Measurements from ENCODE around the gene GRIN3B. TPM values are rescaled to one million over a fixed set of nuclear protein-coding genes. Genes with fewer than 3 reads are reported as not detected.

Gene GRIN3B
- total RNA-seq, 2 donors from 2014 or later: not detected

GRCh38 chr19:1026783-1027649, 26.8 kb downstream of the GRIN3B start:
- ATAC-seq (peak; percentile 9), DNase-seq (peak in 1 of 2 donors; percentile 62)
- intact Hi-C loops (cut with DNase I, micrococcal nuclease): no loop called here

GRCh38 chr19:1027650-1028061, 27.4 kb downstream of the GRIN3B start:
- DNase-seq (peak in 1 of 2 donors; percentile 46), ATAC-seq (peak; percentile 30)
- intact Hi-C loops (cut with DNase I, micrococcal nuclease): no loop called here

GRCh38 chr19:1028062-1028926, 28.1 kb downstream of the GRIN3B start:
- intact Hi-C loops (cut with DNase I, micrococcal nuclease): no loop called here
- DNase-seq: peak; percentile 84 to 86
- ATAC-seq: peak; percentile 76

GRCh38 chr19:1032264-1032867, 32.1 kb downstream of the GRIN3B start:
- intact Hi-C loops (cut with DNase I, micrococcal nuclease): no loop called here
- ATAC-seq (no peak), DNase-seq (no peak)

- intact Hi-C loops (cut with DNase I, micrococcal nuclease): no loop called here
- ATAC-seq (no peak), DNase-seq (no peak)
Observed at GRCh38 chr19:1035998-1036621, 35.9 kb downstream of the GRIN3B start.

- intact Hi-C loops (cut with DNase I, micrococcal nuclease): no loop called here
- ATAC-seq (no peak), DNase-seq (peak in 1 of 2 donors; percentile 23)
Observed at GRCh38 chr19:1037621-1038064, 37.4 kb downstream of the GRIN3B start.

GRCh38 chr19:1038978-1039645, 38.9 kb downstream of the GRIN3B start:
- peak in 1 of 2 donors; percentile 37 for DNase-seq
- ATAC-seq: no peak
- intact Hi-C loops (cut with DNase I, micrococcal nuclease): no loop called here

- intact Hi-C loops (cut with DNase I, micrococcal nuclease): no loop called here
- ATAC-seq: peak; percentile 75
- peak; percentile 99 for DNase-seq
Observed at GRCh38 chr19:1039646-1040475, 39.6 kb downstream of the GRIN3B start, which contains the start of gene ABCA7. Gene ABCA7, plus strand, starts transcription at chr19:1040107. Its CDS starts 1,255 bp downstream, at chr19:1041362.

- intact Hi-C loops (cut with DNase I, micrococcal nuclease): no loop called here
- peak; percentile 63 for ATAC-seq
- peak; percentile 91 to 95 for DNase-seq
Observed at GRCh38 chr19:1040476-1041271, 40.5 kb downstream of the GRIN3B start.

- DNase-seq: no peak
- intact Hi-C loops (cut with DNase I, micrococcal nuclease): no loop called here
- no peak for ATAC-seq
Observed at GRCh38 chr19:1041272-1041834, 41.1 kb downstream of the GRIN3B start.

GRCh38 chr19:1041835-1042685, 41.8 kb downstream of the GRIN3B start:
- DNase-seq (peak; percentile 92 to 95), ATAC-seq (peak; percentile 73)
- intact Hi-C loops (cut with DNase I, micrococcal nuclease): no loop called here

- peak; percentile 16 for ATAC-seq
Observed at GRCh38 chr19:1042689-1043511, 42.7 kb downstream of the GRIN3B start.

GRCh38 chr19:1045247-1045603, 45.0 kb downstream of the GRIN3B start:
- peak; percentile 4 for ATAC-seq
- peak; percentile 73 to 78 for DNase-seq
- intact Hi-C loops (cut with DNase I, micrococcal nuclease): no loop called here

More at GRCh38 chr19:1042689-1043511, 42.7 kb downstream of the GRIN3B start:
- intact Hi-C loops (cut with DNase I, micrococcal nuclease): no loop called here
- peak; percentile 72 to 78 for DNase-seq

- no peak for DNase-seq
- no peak for ATAC-seq
- intact Hi-C loops (cut with DNase I, micrococcal nuclease): no loop called here
Observed at GRCh38 chr19:1046117-1046626, 46.0 kb downstream of the GRIN3B start.

All from left colon (tissue), 2 donors.